MM.1S (cell line): Measurements from ENCODE around the gene FAM181A.

Source experiments
- EZH2phosphoT487 ChIP-seq: fragments of 300-600 bp; sonication (generic); IDR thresholded peaks from 2 replicates; pipeline ENCODE4 v1.6.1; 2018; ENCODE audit warnings: antibody characterized with exemption, low read length
- TF ChIP-seq, protein P1 (sequence below): fragments of 300-600 bp; sonication (generic); IDR thresholded peaks from 2 replicates; pipeline ENCODE4 v1.5.1; 2016; ENCODE audit warnings: antibody characterized with exemption, low read length, mixed read lengths

GRCh38 chr14:93965946-93966474 is 38.9 kb downstream of the FAM181A start:
- TF ChIP-seq, protein P1, sequence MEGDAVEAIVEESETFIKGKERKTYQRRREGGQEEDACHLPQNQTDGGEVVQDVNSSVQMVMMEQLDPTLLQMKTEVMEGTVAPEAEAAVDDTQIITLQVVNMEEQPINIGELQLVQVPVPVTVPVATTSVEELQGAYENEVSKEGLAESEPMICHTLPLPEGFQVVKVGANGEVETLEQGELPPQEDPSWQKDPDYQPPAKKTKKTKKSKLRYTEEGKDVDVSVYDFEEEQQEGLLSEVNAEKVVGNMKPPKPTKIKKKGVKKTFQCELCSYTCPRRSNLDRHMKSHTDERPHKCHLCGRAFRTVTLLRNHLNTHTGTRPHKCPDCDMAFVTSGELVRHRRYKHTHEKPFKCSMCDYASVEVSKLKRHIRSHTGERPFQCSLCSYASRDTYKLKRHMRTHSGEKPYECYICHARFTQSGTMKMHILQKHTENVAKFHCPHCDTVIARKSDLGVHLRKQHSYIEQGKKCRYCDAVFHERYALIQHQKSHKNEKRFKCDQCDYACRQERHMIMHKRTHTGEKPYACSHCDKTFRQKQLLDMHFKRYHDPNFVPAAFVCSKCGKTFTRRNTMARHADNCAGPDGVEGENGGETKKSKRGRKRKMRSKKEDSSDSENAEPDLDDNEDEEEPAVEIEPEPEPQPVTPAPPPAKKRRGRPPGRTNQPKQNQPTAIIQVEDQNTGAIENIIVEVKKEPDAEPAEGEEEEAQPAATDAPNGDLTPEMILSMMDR = no peak
- TF ChIP-seq EZH2phosphoT487 = no peak
